K562 (cell line): ENCODE measurements around the gene KRTAP5-1. TPM values are rescaled to one million over a fixed set of nuclear protein-coding genes. Genes with fewer than 3 reads are reported as not detected.
A peak's percentile ranks its signal among the peaks of the same experiment; 100 is the strongest.

ENCODE experiments used
- ATAC-seq: fragments of 200-7000 bp; cut with Tn5 transposase; 3 replicates; pipeline ENCODE4 v1.9.1; 2020; ENCODE audit warnings: moderate library complexity
- BruUV-seq: library from RNA; stranded (reverse); fragments of 400-500 nt; replicated peaks from 2 replicates; lab custom pipeline; 2021; lab: Mats Ljungman, UMichigan
- CTCF ChIA-PET: fragments of 300-600 bp; formaldehyde crosslinking; extraction: SDS; loops from one replicate; lab custom pipeline; 2021; ENCODE audit warnings: low intra/inter-chr PET ratio; lab: Yijun Ruan, JAX
- POLR2A ChIA-PET: fragments of 300-600, 350-650 bp; sonication (Branson Sonifier 250); formaldehyde crosslinking; extraction: SDS; loops from one replicate; lab custom pipeline; 2021; ENCODE audit warnings: antibody characterized with exemption, inconsistent platforms; lab: Yijun Ruan, JAX
- DNase-seq, 4 experiments: peaks; one replicate each; pipeline versions ENCODE4 v3.0.0 to v3.0.0-alpha.2; 2011 to 2018; ENCODE audit warnings: low spot score in 3 of 4, mixed read lengths in 3 of 4; ENCODE audit errors: extremely low read depth in 1 of 4
- FAIRE-seq: peaks from 2 replicates; lab custom pipeline; 2011; peaks lifted over from hg19 to GRCh38; lab: Jason Lieb, UNC
- H2AFZ ChIP-seq: 2 replicates; pipeline ENCODE4 v1.6.0; 2011; ENCODE audit warnings: low read depth, low read length, control low read depth, inconsistent platforms
- H3K27ac ChIP-seq: fragments of 200-600 bp; 3 replicates; pipeline ENCODE4 v1.8.0; 2011; ENCODE audit warnings: low read depth, mild to moderate bottlenecking, control low read depth, inconsistent platforms, low read length, moderate library complexity, mixed read lengths; ENCODE audit errors: extremely low read depth
- H3K27me3 ChIP-seq, 2 experiments: fragments of 300-600 bp in 1 of 2; 2 replicates in 1 of 2; 3 replicates in 1 of 2; pipeline versions ENCODE4 v1.6.0 to v1.8.0; 2011; ENCODE audit warnings: inconsistent platforms in 2 of 2, low read length in 2 of 2, mild to moderate bottlenecking in 1 of 2, mixed read lengths in 1 of 2, moderate library complexity in 1 of 2; ENCODE audit not compliant: control insufficient read depth in 2 of 2, insufficient read depth in 2 of 2
- H3K36me3 ChIP-seq: fragments of 300-600 bp; 3 replicates; pipeline ENCODE4 v1.8.0; 2011; ENCODE audit warnings: mild to moderate bottlenecking, low read length, inconsistent platforms; ENCODE audit not compliant: control insufficient read depth, insufficient read depth
- H3K4me1 ChIP-seq, 2 experiments: fragments of 200-600 bp in 1 of 2; replicated peaks in 1 of 2; 2 replicates in 1 of 2; 3 replicates in 1 of 2; pipeline versions ENCODE4 v1.5.1 to v1.8.0; 2011; ENCODE audit warnings: inconsistent platforms in 2 of 2, low read length in 2 of 2, mild to moderate bottlenecking in 1 of 2, mixed read lengths in 1 of 2, moderate library complexity in 1 of 2; ENCODE audit not compliant: control insufficient read depth in 2 of 2, insufficient read depth in 2 of 2
- H3K4me2 ChIP-seq: 2 replicates; pipeline ENCODE4 v1.6.1; 2011; ENCODE audit warnings: low read length, control low read depth, inconsistent platforms, mixed read lengths; ENCODE audit not compliant: insufficient read depth
- H3K4me3 ChIP-seq: fragments of 200-600 bp; sonication (generic), shearing (Covaris generic); 2 replicates; pipeline ENCODE4 v1.5.1; 2016; ENCODE audit warnings: control low read depth, inconsistent platforms
- H3K79me2 ChIP-seq: fragments of 200-600 bp; 3 replicates; pipeline ENCODE4 v1.8.0; 2011; ENCODE audit warnings: low read length, inconsistent platforms; ENCODE audit not compliant: control insufficient read depth, insufficient read depth
- H3K9ac ChIP-seq, 2 experiments: 2 replicates each; pipeline versions ENCODE4 v1.6.0 to v1.6.1; 2011; ENCODE audit warnings: low read depth in 2 of 2, low read length in 2 of 2, control low read depth in 1 of 2, inconsistent platforms in 1 of 2, mild to moderate bottlenecking in 1 of 2, mixed read lengths in 1 of 2; ENCODE audit not compliant: insufficient read depth in 1 of 2
- H3K9me1 ChIP-seq: one replicate; pipeline ENCODE4 v1.6.0; 2011; ENCODE audit warnings: inconsistent platforms, mild to moderate bottlenecking, low read length, moderate library complexity; ENCODE audit not compliant: control insufficient read depth, insufficient read depth
- H3K9me3 ChIP-seq: replicated peaks from 2 replicates; pipeline ENCODE4 v1.5.1; 2011; ENCODE audit warnings: low read depth, low read length, inconsistent platforms; ENCODE audit not compliant: control insufficient read depth, insufficient read depth
- H4K20me1 ChIP-seq: replicated peaks from 2 replicates; pipeline ENCODE4 v1.6.1; 2011; ENCODE audit warnings: low read length, inconsistent platforms, mixed read lengths; ENCODE audit not compliant: control insufficient read depth, insufficient read depth
- ARHGAP35 ChIP-seq: fragments of 450-650 bp; IDR thresholded peaks from 2 replicates; pipeline ENCODE4 v1.6.1; 2018; ENCODE audit not compliant: partially characterized antibody
- KAT2B ChIP-seq: IDR thresholded peaks from one replicate; pipeline ENCODE4 v1.6.1; 2012; ENCODE audit warnings: low read depth, mild to moderate bottlenecking, control low read depth, inconsistent platforms, low read length, moderate library complexity
- PRPF4 ChIP-seq: fragments of 200-400 bp; formaldehyde crosslinking; IDR thresholded peaks from one replicate; pipeline ENCODE4 v1.6.1; 2017; ENCODE audit warnings: low read length, low read depth, mild to moderate bottlenecking; ENCODE audit not compliant: insufficient read depth, poor library complexity, severe bottlenecking
- ZFP30 ChIP-seq: fragments of 250-450 bp; sonication (Bioruptor Pico); IDR thresholded peaks from 2 replicates; pipeline ENCODE4 v1.8.0; 2022; ENCODE audit warnings: moderate library complexity, mild to moderate bottlenecking, inconsistent platforms, borderline replicate concordance
- ZFP36 ChIP-seq: fragments of 150-350 bp; IDR thresholded peaks from 2 replicates; pipeline ENCODE4 v1.6.1; 2018; ENCODE audit warnings: low read length, low read depth; ENCODE audit not compliant: partially characterized antibody
- WGBS: fragments of 100-300 bp; shearing (Covaris generic); methylation state at CpG from one replicate; pipeline ENCODE4 v1.1.6; 2016; ENCODE audit warnings: low coverage, mixed read lengths; ENCODE audit not compliant: insufficient coverage; ENCODE audit errors: missing lambda C conversion rate; 5-methylcytosine and 5-hydroxymethylcytosine counted together
- in situ Hi-C: fragments of 300-500 bp; cut with MboI; formaldehyde crosslinking; loops from 4 replicates; pipeline ENCODE4 v1.15.0; 2018; ENCODE audit warnings: inconsistent platforms, mixed read lengths
- intact Hi-C: fragments of 100-400 bp; cut with micrococcal nuclease; formaldehyde crosslinking; loops from 2 replicates; pipeline ENCODE4 v1.14.2; 2022
- polyA plus RNA-seq, 8 experiments: library from polyadenylated mRNA; depleted of rRNA in 4 of 8; stranded (reverse) in 5 of 8; unstranded in 3 of 8; fragments of >200 nt; fragmentation: Nextera tagmentation in 2 of 8; fragmentation: Illumina TruSeq in 1 of 8; extraction: Ambion mirVana in 2 of 8; extraction: Trizol in 1 of 8; gene quantifications; 2 replicates each; pipeline versions ENCODE4 v1.2.1 to v1.2.3, GENCODE V29; 2011 to 2014; ENCODE audit warnings: inconsistent platforms in 1 of 8, missing spikeins in 1 of 8
- total RNA-seq, 7 experiments: library from RNA; depleted of rRNA in 6 of 7; stranded (reverse); fragments of >200 nt in 6 of 7; fragmentation: Illumina TruSeq in 2 of 7; extraction: Trizol in 2 of 7; gene quantifications; 2 replicates each; pipeline versions ENCODE4 v1.2.1 to v1.2.3, GENCODE V29; 2011 to 2021; ENCODE audit warnings: low replicate concordance in 1 of 7
- TF ChIP-seq, protein P1 (sequence below): fragments of 450-650 bp; IDR thresholded peaks from 2 replicates; pipeline ENCODE4 v1.6.1; 2017; ENCODE audit warnings: antibody characterized with exemption

KRTAP5-1 gene
- total and polyA plus RNA-seq, 9 of the 15 experiments (the other 6 are each of a cell fraction or from before 2014, with no cell fraction given), result not detected

DNA sequence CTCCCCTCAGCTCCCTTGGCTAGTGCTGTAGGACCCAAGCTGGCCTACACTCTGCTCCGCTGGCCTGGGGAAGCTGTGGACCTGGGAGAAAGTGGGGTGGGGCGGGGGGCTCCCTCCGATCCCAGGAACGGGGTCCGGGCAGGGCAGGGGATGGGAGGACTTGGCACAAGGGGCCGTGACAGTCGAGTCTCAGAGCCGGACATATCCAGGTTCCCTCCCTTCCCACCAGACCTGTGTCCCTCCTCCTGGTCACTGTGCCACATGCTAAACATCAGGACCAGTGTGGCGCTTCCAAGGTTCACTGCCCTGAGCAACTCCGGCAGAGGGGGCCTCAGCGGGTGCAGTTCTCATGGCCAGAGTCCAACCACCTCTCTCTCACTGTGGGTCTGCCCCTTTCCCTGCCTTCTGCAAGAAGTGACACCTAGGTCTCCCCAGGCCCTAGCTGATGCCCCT, 15.1 kb downstream of the KRTAP5-1 start:
- ATAC-seq, result no peak
- intact Hi-C loops, result loop anchor here (5.0 to 10.0 kb wide), 3 partner anchors 115 to 455 kb away; no protein-coding TSS in a partner anchor
- POLR2A ChIA-PET, result interaction anchor here (0.6 to 1.4 kb wide), 2 partner anchors 10 to 25 kb away, joined by 3 read pairs; no protein-coding TSS in a partner anchor

More for the DNA sequence above, 15.1 kb downstream of the KRTAP5-1 start:
- Histone ChIP-seq H3K9me3 (no peaks in the 10 kb centered on the region), H3K4me1 (peaks cover 0 to 61% of the 10 kb centered on the region in 2 experiments; a peak in 3 of 5 replicates), H3K4me3 (no peak overlapping the region), H2AFZ (no peak overlapping the region), H3K36me3 (no peaks in the 10 kb centered on the region), H3K4me2 (no peak overlapping the region), H3K9ac (0 out of 4 replicates have a peak overlapping the region, but pooled peaks of 1 of the 2 experiments have one; percentile 41), H4K20me1 (peaks cover 46% of the 10 kb centered on the region), H3K79me2 (no peaks in the 10 kb centered on the region), H3K27me3 (peaks cover 0 to 22% of the 10 kb centered on the region in 2 experiments; a peak in 3 of 5 replicates), H3K9me1 (peaks cover 3% of the 10 kb centered on the region), H3K27ac (no peak overlapping the region)
- BruUV-seq, result no TSS peak
- CTCF ChIA-PET, result no interaction called here
- TF ChIP-seq ZFP30 (CRISPR knock-in tag) (no peak), ARHGAP35 (no peak), ZFP36 (no peak), KAT2B (no peak), PRPF4 (no peak)
- TF ChIP-seq, protein P1, sequence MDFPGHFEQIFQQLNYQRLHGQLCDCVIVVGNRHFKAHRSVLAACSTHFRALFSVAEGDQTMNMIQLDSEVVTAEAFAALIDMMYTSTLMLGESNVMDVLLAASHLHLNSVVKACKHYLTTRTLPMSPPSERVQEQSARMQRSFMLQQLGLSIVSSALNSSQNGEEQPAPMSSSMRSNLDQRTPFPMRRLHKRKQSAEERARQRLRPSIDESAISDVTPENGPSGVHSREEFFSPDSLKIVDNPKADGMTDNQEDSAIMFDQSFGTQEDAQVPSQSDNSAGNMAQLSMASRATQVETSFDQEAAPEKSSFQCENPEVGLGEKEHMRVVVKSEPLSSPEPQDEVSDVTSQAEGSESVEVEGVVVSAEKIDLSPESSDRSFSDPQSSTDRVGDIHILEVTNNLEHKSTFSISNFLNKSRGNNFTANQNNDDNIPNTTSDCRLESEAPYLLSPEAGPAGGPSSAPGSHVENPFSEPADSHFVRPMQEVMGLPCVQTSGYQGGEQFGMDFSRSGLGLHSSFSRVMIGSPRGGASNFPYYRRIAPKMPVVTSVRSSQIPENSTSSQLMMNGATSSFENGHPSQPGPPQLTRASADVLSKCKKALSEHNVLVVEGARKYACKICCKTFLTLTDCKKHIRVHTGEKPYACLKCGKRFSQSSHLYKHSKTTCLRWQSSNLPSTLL, result no peak
- 27% methylated on average over 7 of the region's 11 CpGs for WGBS
- in situ Hi-C loops, result no loop called here
- FAIRE-seq, result no peak
- no peak for DNase-seq
